Bronchial epithelial cell (primary cell): ENCODE results near the gene FAM229B. TPM values are rescaled to one million over a fixed set of nuclear protein-coding genes. Genes with fewer than 3 reads are reported as not detected.

ENCODE experiments used
- DNase-seq: peaks from one replicate; pipeline ENCODE4 v3.0.0-alpha.2; 2010; ENCODE audit warnings: low read depth
- FAIRE-seq: peaks from 2 replicates; lab custom pipeline; 2011; peaks lifted over from hg19 to GRCh38; lab: Jason Lieb, UNC
- H3K27me3 ChIP-seq: 2 replicates; pipeline ENCODE4 v1.5.1; 2011; ENCODE audit warnings: low read length; ENCODE audit not compliant: control insufficient read depth, insufficient read depth
- H3K36me3 ChIP-seq: 2 replicates; pipeline ENCODE4 v1.5.1; 2011; ENCODE audit warnings: low read length; ENCODE audit not compliant: control insufficient read depth, insufficient read depth
- H3K4me3 ChIP-seq: 2 replicates; pipeline ENCODE4 v1.5.1; 2011; ENCODE audit warnings: mild to moderate bottlenecking, low read depth, low read length, control low read depth
- CTCF ChIP-seq: IDR thresholded peaks from 2 replicates; pipeline ENCODE4 v1.5.1; 2011; ENCODE audit warnings: mild to moderate bottlenecking, moderate library complexity, low read length, control low read depth, inconsistent platforms; ENCODE audit not compliant: insufficient read depth, severe bottlenecking
- total RNA-seq: library from RNA; depleted of rRNA; stranded (reverse); fragments of >200 nt; gene quantifications from 2 replicates; pipeline ENCODE4 v1.2.1, GENCODE V29; 2014

Gene FAM229B
- total RNA-seq, 1 donor from 2014 or later, result 1.6 TPM

- Histone ChIP-seq H3K27me3 (peaks cover 1% of the 10 kb centered on the region), H3K4me3 (no peak overlapping the region), H3K36me3 (no peaks in the 10 kb centered on the region)
- DNase-seq (no peak), FAIRE-seq (no peak)
- no peak for TF ChIP-seq CTCF
These were observed 61.8 kb downstream of the FAM229B start for GRCh38 chr6:112149236-112149635.

DNA sequence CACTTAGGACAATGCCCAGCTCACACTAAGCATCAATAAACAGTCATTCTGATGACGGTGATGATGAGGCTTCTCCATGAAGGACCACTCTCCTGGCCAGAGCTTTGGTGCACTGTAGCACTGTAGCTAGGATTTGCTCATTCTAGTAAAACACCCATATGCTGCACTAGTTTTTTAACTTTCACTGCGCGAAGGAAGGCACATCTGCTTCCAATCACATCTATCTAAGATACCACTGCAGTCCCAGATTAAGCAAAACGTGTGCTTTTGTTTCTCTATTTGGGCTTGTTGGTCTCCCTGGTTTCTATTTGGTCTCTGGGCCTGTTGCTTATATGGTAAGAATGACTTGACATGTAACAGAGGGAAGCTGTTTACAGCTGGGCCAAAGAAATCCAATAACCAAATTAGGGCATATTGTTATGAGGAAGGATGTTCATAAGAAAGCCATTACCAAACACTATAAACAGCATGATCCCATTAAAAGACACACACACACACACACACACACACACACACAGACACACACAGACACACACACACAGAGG is 62.4 kb downstream of the FAM229B start:
- H3K27me3 ChIP-seq, result peaks cover 1% of the 10 kb centered on the region
- no peaks in the 10 kb centered on the region for H3K36me3 ChIP-seq
- no peak overlapping the region for H3K4me3 ChIP-seq
- no peak for FAIRE-seq
- TF ChIP-seq CTCF, result no peak
- no peak for DNase-seq

- Histone ChIP-seq H3K36me3 (no peaks in the 10 kb centered on the region), H3K27me3 (no peaks in the 10 kb centered on the region), H3K4me3 (no peak overlapping the region)
- FAIRE-seq, result no peak
- peak; percentile 1 for TF ChIP-seq CTCF
- peak; percentile 30 for DNase-seq
These were observed 63.0 kb downstream of the FAM229B start for GRCh38 chr6:112150363-112150762.

Other genes starting within 250 kb of the FAM229B start
- 38.7 and 75.0 TPM in 2 replicates for gene FYN, start 214.1 kb upstream of the FAM229B start, total RNA-seq
- not detected in 2 replicates for gene CCN6, start 33.5 kb upstream of the FAM229B start, total RNA-seq
- gene TUBE1, start 109 bp upstream of the FAM229B start, total RNA-seq, result 33.4 and 41.1 TPM in 2 replicates
- gene LAMA4, start 167.0 kb downstream of the FAM229B start, total RNA-seq, result 0.38 and 5.5 TPM in 2 replicates